Breast epithelium (tissue), 3 donors: Measurements from ENCODE around the gene ASCC1.

Experiments used
- POLR2A ChIP-seq: fragments of 450-650 bp; IDR thresholded peaks from one replicate; pipeline ENCODE4 v1.6.1; 2016; ENCODE audit warnings: antibody characterized with exemption, mild to moderate bottlenecking, moderate library complexity
- TF ChIP-seq, protein P1 (sequence below), 3 donors: fragments of 450-650 bp; IDR thresholded peaks; one replicate each; pipeline ENCODE4 v1.5.1; 2016 to 2017; ENCODE audit warnings: antibody characterized with exemption in 3 of 3, mild to moderate bottlenecking in 3 of 3, moderate library complexity in 3 of 3

DNA sequence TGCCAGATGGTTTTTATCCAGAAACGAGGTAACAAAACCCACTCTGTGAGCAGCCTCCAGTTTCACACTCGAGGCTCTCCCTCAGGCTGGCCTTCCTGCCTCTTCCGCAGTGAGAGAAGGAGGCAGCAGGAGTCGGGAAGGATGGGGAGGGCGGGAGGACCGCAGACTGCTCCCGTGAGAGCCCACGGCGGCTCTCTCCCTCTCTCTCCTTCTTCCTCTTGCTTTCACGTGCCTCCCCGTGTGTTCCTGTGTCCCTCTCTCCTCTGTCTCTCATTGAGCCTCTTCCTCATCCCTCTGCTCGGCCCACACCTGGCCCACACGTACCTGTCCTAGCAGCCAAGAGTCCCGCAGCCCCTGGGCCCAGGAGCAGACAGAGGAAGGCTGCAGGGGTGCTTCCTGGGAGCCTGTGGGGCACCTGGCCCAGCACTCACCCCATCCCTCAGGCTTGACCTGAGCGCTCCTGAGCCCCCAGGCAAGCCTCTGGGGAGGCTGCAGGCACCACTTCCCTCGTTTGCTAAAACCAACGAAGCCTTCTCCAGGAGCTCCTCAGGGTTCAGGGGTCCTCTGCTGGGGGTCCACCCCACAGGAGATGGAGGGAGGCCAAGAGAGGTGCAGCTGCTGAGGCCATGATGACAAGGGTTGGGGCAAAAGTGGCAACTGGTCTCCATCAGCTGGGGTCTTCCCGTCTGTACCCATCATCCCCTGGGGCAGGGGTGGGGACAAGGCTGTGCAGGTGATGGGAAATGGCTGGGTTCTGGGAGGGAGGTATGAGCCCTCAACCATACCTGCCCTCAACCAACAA, 141.3 kb downstream of the ASCC1 start:
- no peak for TF ChIP-seq POLR2A
- TF ChIP-seq, protein P1, sequence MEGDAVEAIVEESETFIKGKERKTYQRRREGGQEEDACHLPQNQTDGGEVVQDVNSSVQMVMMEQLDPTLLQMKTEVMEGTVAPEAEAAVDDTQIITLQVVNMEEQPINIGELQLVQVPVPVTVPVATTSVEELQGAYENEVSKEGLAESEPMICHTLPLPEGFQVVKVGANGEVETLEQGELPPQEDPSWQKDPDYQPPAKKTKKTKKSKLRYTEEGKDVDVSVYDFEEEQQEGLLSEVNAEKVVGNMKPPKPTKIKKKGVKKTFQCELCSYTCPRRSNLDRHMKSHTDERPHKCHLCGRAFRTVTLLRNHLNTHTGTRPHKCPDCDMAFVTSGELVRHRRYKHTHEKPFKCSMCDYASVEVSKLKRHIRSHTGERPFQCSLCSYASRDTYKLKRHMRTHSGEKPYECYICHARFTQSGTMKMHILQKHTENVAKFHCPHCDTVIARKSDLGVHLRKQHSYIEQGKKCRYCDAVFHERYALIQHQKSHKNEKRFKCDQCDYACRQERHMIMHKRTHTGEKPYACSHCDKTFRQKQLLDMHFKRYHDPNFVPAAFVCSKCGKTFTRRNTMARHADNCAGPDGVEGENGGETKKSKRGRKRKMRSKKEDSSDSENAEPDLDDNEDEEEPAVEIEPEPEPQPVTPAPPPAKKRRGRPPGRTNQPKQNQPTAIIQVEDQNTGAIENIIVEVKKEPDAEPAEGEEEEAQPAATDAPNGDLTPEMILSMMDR (IDR thresholded peaks at IDR 0.05) = no peak
